ENCODE data around the gene IL17RE. TPM values are rescaled to one million over a fixed set of nuclear protein-coding genes. Genes with fewer than 3 reads are reported as not detected.
"Not testable (repeated sequence)": the region's sequence is repeated elsewhere in the genome, so short reads cannot be mapped to it uniquely, and the experiment has no call there.

The IL17RE gene
- total RNA-seq, 1 experiment from 2014 or later: 77.3 TPM

DNA sequence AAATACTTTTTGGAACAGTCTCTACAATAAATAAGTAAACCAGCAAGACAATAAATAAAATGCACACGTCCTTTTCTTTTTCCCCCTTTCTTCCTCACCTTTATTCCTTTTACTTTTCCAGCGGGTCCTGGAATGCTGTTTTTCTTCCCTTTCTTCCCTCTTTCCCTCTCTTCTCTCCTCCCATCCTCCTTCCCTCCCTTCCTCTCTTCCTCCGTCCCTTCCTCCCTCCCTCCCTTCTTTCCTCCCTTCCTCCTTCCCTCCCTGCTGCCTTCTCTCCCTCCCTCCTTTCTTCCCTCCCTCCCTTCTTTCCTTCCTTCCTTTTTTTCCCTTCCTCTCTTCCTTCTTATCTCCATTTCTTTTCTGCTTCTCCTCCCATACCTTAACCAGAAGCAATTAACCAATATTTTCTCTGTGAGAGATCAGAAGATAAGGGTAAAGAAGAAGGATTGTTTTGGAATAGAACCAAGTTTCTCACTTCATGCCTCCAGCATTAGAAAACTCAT, 3.3 kb upstream of the IL17RE start:
- peaks cover 4% of the 10 kb centered on the region for H3K9me3 ChIP-seq
- TF ChIP-seq CTCF (IDR thresholded peaks at IDR 0.05; ENCODE audit: insufficient read depth in 1 of 2, low read depth in 1 of 2, low read length in 1 of 2, severe bottlenecking in 1 of 2, unreplicated experiment in 1 of 2): no peak
- intact Hi-C loops (cut with micrococcal nuclease; ENCODE audit: unreplicated experiment): loop anchor here (2.0 to 5.0 kb wide), 2 partner anchors 15 to 57 kb away; partner anchors contain the start of gene RPUSD3
- Mint-ChIP-seq H3K9me3 (ENCODE audit: unreplicated experiment) (no peaks in the 10 kb centered on the region), H3K4me3 (ENCODE audit: unreplicated experiment) (peak overlapping the region; percentile 1), H3K36me3 (ENCODE audit: insufficient read depth, unreplicated experiment) (peaks cover 51% of the 10 kb centered on the region), H3K27ac (ENCODE audit: unreplicated experiment) (peak overlapping the region; percentile 50), H3K27me3 (ENCODE audit: insufficient read depth, unreplicated experiment) (no peaks in the 10 kb centered on the region), H3K4me1 (ENCODE audit: low read depth, unreplicated experiment) (peaks cover 28% of the 10 kb centered on the region)
- H3K27me3 ChIP-seq (replicated peaks; ENCODE audit: control insufficient read depth, insufficient read depth, low read length): no peaks in the 10 kb centered on the region
- CTCF ChIA-PET: no interaction called here
- no peak overlapping the region for H3K4me3 ChIP-seq (ENCODE audit: low read depth, low read length)
- H3K4me1 ChIP-seq: peaks cover 69% of the 10 kb centered on the region
- no peaks in the 10 kb centered on the region for H3K36me3 ChIP-seq (ENCODE audit: control insufficient read depth, insufficient read depth, low read length)
- DNase-seq: no peak
- BruUV-seq (replicated peaks): no TSS peak
- POLR2A ChIA-PET: no interaction called here

DNA sequence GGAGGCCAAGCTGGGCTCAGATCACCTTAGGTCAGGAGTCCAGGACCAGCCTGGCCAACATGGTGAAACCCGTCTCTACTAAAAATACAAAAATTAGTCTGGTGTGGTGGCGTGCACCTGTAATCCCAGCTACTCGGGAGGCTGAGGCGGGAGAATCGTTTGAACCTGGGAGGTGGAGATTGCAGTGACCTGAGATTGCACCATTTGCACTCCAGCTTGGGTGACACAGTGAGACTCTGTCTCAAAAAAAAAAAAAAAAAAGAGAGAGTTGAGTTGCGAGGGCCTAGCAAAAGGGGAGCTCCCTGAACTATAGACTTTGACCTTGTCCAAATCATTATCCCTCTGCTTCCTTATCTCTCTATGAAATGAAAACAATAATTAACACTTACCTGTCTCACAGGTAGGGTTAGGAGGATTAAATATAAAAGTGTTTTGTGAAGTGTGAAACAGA, 1.7 kb upstream of the IL17RE start:
- peaks cover 66% of the 10 kb centered on the region for H3K4me1 ChIP-seq
- H3K27me3 Mint-ChIP-seq (ENCODE audit: insufficient read depth, unreplicated experiment); H3K9me3 Mint-ChIP-seq (ENCODE audit: unreplicated experiment); intact Hi-C loops (cut with micrococcal nuclease; ENCODE audit: unreplicated experiment); H3K27me3 ChIP-seq (replicated peaks; ENCODE audit: control insufficient read depth, insufficient read depth, low read length); BruUV-seq (replicated peaks); H3K9me3 ChIP-seq; H3K4me3 ChIP-seq (ENCODE audit: low read depth, low read length); H3K36me3 ChIP-seq (ENCODE audit: control insufficient read depth, insufficient read depth, low read length): not testable (repeated sequence)
- POLR2A ChIA-PET: interaction anchor here (0.5 to 2.2 kb wide), 8 partner anchors 9 to 69 kb away, joined by 3 to 12 read pairs (median 3); partner anchors contain the start of gene JAGN1
- Mint-ChIP-seq H3K4me3 (ENCODE audit: unreplicated experiment) (peak overlapping the region; percentile 59), H3K36me3 (ENCODE audit: insufficient read depth, unreplicated experiment) (peaks cover 47% of the 10 kb centered on the region), H3K27ac (ENCODE audit: unreplicated experiment) (peak overlapping the region; percentile 90), H3K4me1 (ENCODE audit: low read depth, unreplicated experiment) (peaks cover 24% of the 10 kb centered on the region)
- CTCF ChIA-PET: interaction anchor here (0.7 to 3.1 kb wide), 4 partner anchors 10 to 46 kb away, joined by 3 to 14 read pairs (median 6); partner anchors contain the start of gene JAGN1
- DNase-seq: peak; percentile 60 to 79

DNA sequence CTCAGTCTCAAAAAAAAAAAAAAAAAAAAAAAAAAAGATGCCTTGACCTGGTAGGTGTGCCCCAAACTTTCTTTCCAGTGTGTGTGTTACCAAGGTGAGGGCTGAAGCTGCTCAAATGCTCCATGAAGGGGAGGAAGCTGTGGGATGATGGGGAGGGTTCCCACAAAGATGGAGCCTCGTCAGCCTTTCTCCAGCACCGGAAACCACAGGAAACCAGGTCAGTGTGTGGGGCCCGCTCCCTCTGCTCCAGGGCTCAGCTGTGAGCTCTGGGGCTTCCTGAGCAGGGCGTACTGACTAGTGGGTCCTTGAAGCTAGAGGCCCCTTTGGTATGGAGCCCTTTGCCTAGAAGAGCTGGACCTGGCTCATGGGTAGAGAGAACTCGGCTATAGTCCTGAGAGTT, 681 bp upstream of the IL17RE start:
- Mint-ChIP-seq H3K4me1 (ENCODE audit: low read depth, unreplicated experiment) (peaks cover 23% of the 10 kb centered on the region), H3K9me3 (ENCODE audit: unreplicated experiment) (no peaks in the 10 kb centered on the region), H3K27me3 (ENCODE audit: insufficient read depth, unreplicated experiment) (no peaks in the 10 kb centered on the region), H3K27ac (ENCODE audit: unreplicated experiment) (peak overlapping the region; percentile 90), H3K4me3 (ENCODE audit: unreplicated experiment) (peak overlapping the region; percentile 94), H3K36me3 (ENCODE audit: insufficient read depth, unreplicated experiment) (peaks cover 52% of the 10 kb centered on the region)
- Histone ChIP-seq H3K4me3 (ENCODE audit: low read depth, low read length) (no peak overlapping the region), H3K36me3 (ENCODE audit: control insufficient read depth, insufficient read depth, low read length) (no peaks in the 10 kb centered on the region; the same call in none of the 2 replicates), H3K4me1 (peaks cover 56% of the 10 kb centered on the region), H3K27me3 (replicated peaks; ENCODE audit: control insufficient read depth, insufficient read depth, low read length) (no peaks in the 10 kb centered on the region), H3K9me3 (peaks cover 4% of the 10 kb centered on the region)
- intact Hi-C loops (cut with micrococcal nuclease; ENCODE audit: unreplicated experiment): loop anchor here (1.0 kb wide), 4 partner anchors 13 to 54 kb away; partner anchors contain the start of gene CRELD1
- no peak for TF ChIP-seq CTCF (IDR thresholded peaks at IDR 0.05; ENCODE audit: insufficient read depth in 1 of 2, low read depth in 1 of 2, low read length in 1 of 2, severe bottlenecking in 1 of 2, unreplicated experiment in 1 of 2)
- BruUV-seq (replicated peaks): no TSS peak
- CTCF ChIA-PET: interaction anchor here (0.7 to 3.1 kb wide), 5 partner anchors 14 to 45 kb away, joined by 3 to 14 read pairs (median 5); partner anchors contain the start of gene IL17RC
- no peak for DNase-seq
- POLR2A ChIA-PET: interaction anchor here (0.7 to 2.2 kb wide), 5 partner anchors 10 to 31 kb away, joined by 4 to 30 read pairs (median 12); partner anchors contain the start of genes CRELD1 and IL17RC
